Adrenal gland (tissue), 12 donors: ENCODE results near the gene RNFT2. TPM values are rescaled to one million over a fixed set of nuclear protein-coding genes. Genes with fewer than 3 reads are reported as not detected.

Experiments used
- DNase-seq, 7 donors: peaks; one replicate each; pipeline ENCODE4 v3.0.0-alpha.2; 2019 to 2020
- H3K27ac ChIP-seq, 5 donors: fragments of 200-600 bp; sonication (generic) in 4 of 5; 1 replicate in 3 of 5; 2 replicates in 2 of 5; pipeline versions ENCODE4 v1.5.1 to v1.8.0; 2016 to 2020; ENCODE audit warnings: mild to moderate bottlenecking in 1 of 5
- H3K27me3 ChIP-seq: fragments of 200-600 bp; 2 replicates; pipeline ENCODE4 v1.8.0; 2021
- H3K36me3 ChIP-seq, 2 donors: fragments of 200-600 bp; replicated peaks in 1 of 2; 1 replicate in 1 of 2; 2 replicates in 1 of 2; pipeline versions ENCODE4 v1.5.1 to v1.8.0; 2018 to 2022
- H3K4me1 ChIP-seq, 2 donors: fragments of 200-600 bp; replicated peaks in 1 of 2; 1 replicate in 1 of 2; 2 replicates in 1 of 2; pipeline versions ENCODE4 v1.5.1 to v1.8.0; 2018 to 2021
- H3K4me3 ChIP-seq, 4 donors: fragments of 200-600 bp; sonication (generic) in 3 of 4; one replicate each; pipeline ENCODE4 v1.5.1; 2016 to 2018
- H3K9me3 ChIP-seq, 3 donors: fragments of 200-600 bp; sonication (generic) in 1 of 3; replicated peaks in 1 of 3; 1 replicate in 2 of 3; 2 replicates in 1 of 3; pipeline versions ENCODE4 v1.5.1 to v1.8.0; 2016 to 2021
- POLR2A ChIP-seq, 2 donors: fragments of 450-650 bp; IDR thresholded peaks; one replicate each; pipeline ENCODE4 v1.6.1; 2017; ENCODE audit warnings: antibody characterized with exemption in 2 of 2, mild to moderate bottlenecking in 2 of 2, moderate library complexity in 1 of 2
- WGBS, 4 donors: extraction: QIAGEN DNeasy Blood & Tissue Kit in 2 of 4; methylation state at CpG; one replicate each; pipeline versions ENCODE4 v1.1.5 to v1.1.7; 2013 to 2017; 5-methylcytosine and 5-hydroxymethylcytosine counted together
- intact Hi-C, 2 donors: fragments of 100-400 bp; cut with DNase I; formaldehyde crosslinking; loops; one replicate each; pipeline versions ENCODE4 v1.14.1 to v1.15.0; 2022 to 2023
- polyA plus RNA-seq, 3 donors: library from polyadenylated mRNA; stranded (reverse); fragments of 200-250 nt in 2 of 3; fragments of 350-450 nt in 1 of 3; fragmentation: Illumina TruSeq in 1 of 3; extraction: RNeasy Lipid Tissue Mini Kit (QIAGEN cat#74804) in 1 of 3; gene quantifications; one replicate each; pipeline ENCODE4 v1.2.3, GENCODE V29; 2013 to 2014
- total RNA-seq, 9 donors: library from RNA; depleted of rRNA in 4 of 9; stranded (reverse); fragments of >200 nt in 4 of 9; fragments of 120-200 nt in 1 of 9; fragmentation: NEBNext Ultra II Directional in 1 of 9; extraction: Animal tissue kit (Norgen Biotek cat#: 25700) in 1 of 9; gene quantifications; one replicate each; pipeline versions ENCODE4 v1.1.0 to v1.2.4, GENCODE V29; 2013 to 2023
- TF ChIP-seq, protein P1 (sequence below), 6 experiments: fragments of 450-650 bp in 4 of 6; fragments of 200-600 bp in 2 of 6; sonication (generic) in 1 of 6; IDR thresholded peaks; 1 replicate in 5 of 6; 2 replicates in 1 of 6; pipeline versions ENCODE4 v1.5.1 to v1.8.0; 2016 to 2021; ENCODE audit warnings: antibody characterized with exemption in 6 of 6, mild to moderate bottlenecking in 2 of 6, moderate library complexity in 1 of 6
- donor health status: healthy with polysubstance abuse.
- donor health status: Bipolar disorder and iron deficiency.
- donor health status: DM: yes; HTN: yes; CAD: no.
- donor health status: DM: no; HTN: no; CAD: no.
- donor health status: DM: no; HTN: no; CAD: no.
- donor health status: DM: yes; HTN: yes; CAD: no.

Gene RNFT2
- total and polyA plus RNA-seq, 12 donors = 2.8 to 11.4 (median 5.8) TPM

DNA sequence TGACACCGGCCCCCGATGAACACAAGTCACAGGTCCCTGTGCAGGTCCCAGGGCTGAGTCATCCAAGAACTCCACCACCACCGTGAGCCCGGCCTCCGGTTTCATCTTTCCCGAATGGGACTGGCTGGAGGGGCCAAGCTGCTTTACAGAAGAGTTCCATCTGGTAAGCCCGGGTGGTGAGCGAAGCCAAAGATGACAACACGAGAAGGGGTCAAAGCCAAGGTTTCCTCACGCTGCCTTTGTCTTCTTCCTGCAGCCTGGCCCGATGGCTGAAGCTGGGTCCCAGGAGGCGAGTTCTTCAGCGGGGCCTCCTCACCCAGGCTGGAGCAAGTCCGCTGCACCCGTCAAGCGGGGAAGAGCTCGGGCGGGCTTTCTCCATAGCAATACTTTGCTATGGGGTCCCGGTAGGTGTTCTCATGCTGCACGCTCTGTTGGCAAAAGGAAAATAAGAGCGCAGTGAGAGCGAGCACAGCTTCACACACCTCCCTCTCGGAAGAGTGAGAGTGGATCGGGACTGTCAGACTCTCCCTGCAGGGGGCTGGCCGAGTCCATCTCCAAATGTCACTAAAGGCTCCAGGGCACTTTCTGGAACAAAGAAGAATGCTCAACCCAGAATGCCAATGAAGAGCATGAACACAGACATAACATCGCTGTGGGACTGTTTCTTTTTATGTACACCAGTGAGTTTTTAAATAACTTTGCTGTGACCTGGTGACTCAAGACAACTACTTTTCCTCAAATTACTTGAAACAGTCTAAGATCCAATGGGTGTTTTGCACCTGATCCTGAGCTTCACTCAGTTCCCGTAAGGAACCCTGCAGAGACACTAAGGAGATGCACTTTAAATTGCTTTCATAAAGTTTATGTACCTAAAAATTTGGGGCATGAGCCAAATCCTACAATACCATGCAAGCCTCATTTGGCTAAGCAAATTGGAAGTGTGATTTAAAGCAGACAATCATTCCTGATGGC, 20.4 kb upstream of the RNFT2 start:
- H3K9me3 ChIP-seq = no peaks in the 10 kb centered on the region
- peak overlapping the region in 2 of 5 donors; percentile 36 to 60 for H3K27ac ChIP-seq
- DNase-seq = peak in 6 of 7 donors; percentile 44 to 73 (median 52)
- no peak for TF ChIP-seq POLR2A (IDR thresholded peaks at IDR 0.05)
- TF ChIP-seq, protein P1, sequence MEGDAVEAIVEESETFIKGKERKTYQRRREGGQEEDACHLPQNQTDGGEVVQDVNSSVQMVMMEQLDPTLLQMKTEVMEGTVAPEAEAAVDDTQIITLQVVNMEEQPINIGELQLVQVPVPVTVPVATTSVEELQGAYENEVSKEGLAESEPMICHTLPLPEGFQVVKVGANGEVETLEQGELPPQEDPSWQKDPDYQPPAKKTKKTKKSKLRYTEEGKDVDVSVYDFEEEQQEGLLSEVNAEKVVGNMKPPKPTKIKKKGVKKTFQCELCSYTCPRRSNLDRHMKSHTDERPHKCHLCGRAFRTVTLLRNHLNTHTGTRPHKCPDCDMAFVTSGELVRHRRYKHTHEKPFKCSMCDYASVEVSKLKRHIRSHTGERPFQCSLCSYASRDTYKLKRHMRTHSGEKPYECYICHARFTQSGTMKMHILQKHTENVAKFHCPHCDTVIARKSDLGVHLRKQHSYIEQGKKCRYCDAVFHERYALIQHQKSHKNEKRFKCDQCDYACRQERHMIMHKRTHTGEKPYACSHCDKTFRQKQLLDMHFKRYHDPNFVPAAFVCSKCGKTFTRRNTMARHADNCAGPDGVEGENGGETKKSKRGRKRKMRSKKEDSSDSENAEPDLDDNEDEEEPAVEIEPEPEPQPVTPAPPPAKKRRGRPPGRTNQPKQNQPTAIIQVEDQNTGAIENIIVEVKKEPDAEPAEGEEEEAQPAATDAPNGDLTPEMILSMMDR (IDR thresholded peaks at IDR 0.05) = no peak
- intact Hi-C loops = no loop called here
- no peak overlapping the region for H3K4me3 ChIP-seq
- H3K4me1 ChIP-seq = peaks cover 17 to 19% of the 10 kb centered on the region in 2 donors
- 65 to 73% (median 70%) methylated on average over 19 to 27 of the region's 27 CpGs for WGBS, 4 donors
- no peaks in the 10 kb centered on the region for H3K27me3 ChIP-seq
- peaks cover 0 to 24% of the 10 kb centered on the region in 2 donors for H3K36me3 ChIP-seq

DNA sequence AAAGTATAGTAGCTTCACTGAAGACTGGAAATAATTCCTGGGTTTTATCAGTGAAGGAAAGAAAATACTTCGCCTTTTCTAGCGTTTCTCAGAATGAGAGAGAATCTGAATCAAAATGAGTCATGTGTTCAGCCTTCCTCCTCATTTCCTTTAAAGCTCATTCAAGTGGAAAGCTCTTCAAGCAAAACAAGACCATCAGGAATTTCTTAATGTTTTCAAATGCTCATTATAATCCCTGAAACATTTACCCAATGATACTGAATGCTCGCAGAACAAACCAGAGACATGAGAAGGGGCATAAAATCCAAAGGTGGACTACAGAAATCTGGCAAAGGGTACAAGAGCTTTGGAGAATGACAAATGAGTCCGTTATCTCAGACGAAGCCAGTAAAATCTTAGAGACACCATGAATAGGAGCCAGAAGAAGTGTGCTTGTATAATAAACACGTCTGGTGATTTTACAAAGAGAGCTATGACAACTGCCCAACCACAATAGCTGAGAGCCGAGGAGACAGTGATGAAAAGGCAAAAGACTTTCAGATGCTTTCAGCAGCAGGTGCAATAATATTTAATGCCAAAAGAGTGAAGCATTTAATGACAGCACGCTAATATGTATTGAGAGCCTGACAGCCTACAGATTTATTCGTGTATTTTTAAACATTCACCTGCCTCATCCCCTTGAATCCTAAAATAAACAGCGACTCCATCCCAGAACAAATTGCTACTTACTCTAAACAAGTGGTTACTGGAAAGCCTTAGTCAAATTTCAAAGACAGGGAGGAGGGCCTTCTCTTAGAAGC, 19.3 kb upstream of the RNFT2 start:
- 46 to 59% (median 49%) methylated on average over 10 of the region's 10 CpGs for WGBS, 4 donors
- Histone ChIP-seq H3K4me3 (no peak overlapping the region), H3K36me3 (peaks cover 0 to 24% of the 10 kb centered on the region in 2 donors), H3K27ac (peak overlapping the region in 3 of 5 donors; percentile 46 to 60 (median 55)), H3K9me3 (no peaks in the 10 kb centered on the region), H3K4me1 (peaks cover 17 to 19% of the 10 kb centered on the region in 2 donors), H3K27me3 (no peaks in the 10 kb centered on the region)
- DNase-seq = no peak
- no peak for TF ChIP-seq POLR2A (IDR thresholded peaks at IDR 0.05)
- TF ChIP-seq, protein P1 (IDR thresholded peaks at IDR 0.05) = no peak
- intact Hi-C loops = no loop called here

DNA sequence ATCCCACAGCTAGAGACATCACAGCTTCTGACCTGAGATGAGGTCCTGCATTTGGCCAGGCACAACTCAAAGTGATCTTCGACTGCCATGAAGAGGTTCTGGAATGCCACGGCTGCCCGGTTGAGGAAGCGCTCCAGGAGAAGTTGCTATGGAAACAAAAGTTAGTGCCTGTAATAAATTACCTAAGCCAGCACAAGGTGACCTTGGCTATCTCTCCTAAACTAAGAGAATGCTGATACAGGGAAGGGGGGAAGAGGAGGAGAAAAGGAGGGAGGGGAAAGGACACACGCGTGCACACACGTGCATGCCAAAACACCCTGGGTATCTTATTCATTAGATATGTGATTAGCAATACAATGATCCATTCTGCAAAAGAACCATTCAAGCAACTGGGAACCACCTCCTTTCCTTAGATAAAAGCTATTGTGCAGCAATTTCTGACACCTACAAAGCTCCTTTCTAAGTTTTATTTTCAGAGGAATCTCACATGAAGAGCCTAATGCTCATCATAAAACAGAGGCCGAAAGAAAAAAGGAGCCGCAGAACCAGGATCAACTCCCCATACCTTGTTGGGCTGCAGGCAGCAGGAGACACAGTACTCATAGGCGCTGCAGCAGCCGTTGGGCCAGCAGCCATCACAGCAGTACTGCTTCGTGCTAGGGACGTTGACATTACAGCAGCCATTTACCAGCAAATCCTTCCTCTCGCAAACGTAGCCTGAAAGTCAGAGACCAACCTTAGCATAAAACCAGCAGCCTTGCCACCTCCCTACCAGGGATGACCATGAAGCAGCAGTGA, 18.2 kb upstream of the RNFT2 start:
- intact Hi-C loops = no loop called here
- WGBS, 4 donors = 54 to 62% (median 57%) methylated on average over 12 to 15 of the region's 15 CpGs
- H3K36me3 ChIP-seq = peaks cover 0 to 24% of the 10 kb centered on the region in 2 donors
- no peaks in the 10 kb centered on the region for H3K27me3 ChIP-seq
- TF ChIP-seq, protein P1 (IDR thresholded peaks at IDR 0.05) = no peak
- TF ChIP-seq POLR2A (IDR thresholded peaks at IDR 0.05) = no peak
- peaks cover 17 to 19% of the 10 kb centered on the region in 2 donors for H3K4me1 ChIP-seq
- no peaks in the 10 kb centered on the region for H3K9me3 ChIP-seq
- H3K4me3 ChIP-seq = no peak overlapping the region
- peak; percentile 50 to 72 (median 63) for DNase-seq
- peak overlapping the region in 2 of 5 donors; percentile 55 to 60 for H3K27ac ChIP-seq
